GM19438 (cell line): ENCODE measurements around the gene SNX21.

Experiments used
- ATAC-seq: cut with Tn5 transposase; IDR thresholded peaks from one replicate; pipeline ENCODE4 v1.9.1; 2021; ENCODE audit warnings: low read depth; ENCODE audit not compliant: unreplicated experiment

SNX21 gene

DNA sequence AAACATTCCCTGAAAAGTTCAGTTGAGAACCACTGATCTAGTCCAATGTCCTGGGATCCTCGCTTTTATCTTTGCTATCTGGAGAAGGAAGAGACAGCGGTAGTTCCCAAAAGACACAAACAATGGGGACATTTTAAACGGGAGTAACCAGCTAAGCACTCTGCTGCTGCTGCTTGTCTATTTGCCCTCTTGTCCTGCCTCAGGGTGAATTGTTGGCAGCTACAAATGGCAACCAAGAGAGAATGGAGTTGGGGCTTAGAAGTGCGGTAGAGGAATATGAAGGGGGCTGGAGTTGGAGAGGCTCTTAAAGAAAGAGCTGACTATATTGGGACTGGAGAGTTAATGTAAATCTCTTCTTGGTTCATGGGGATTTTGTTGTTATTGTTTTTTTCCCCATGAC is 41.0 kb downstream of the SNX21 start:
- ATAC-seq = no peak

DNA sequence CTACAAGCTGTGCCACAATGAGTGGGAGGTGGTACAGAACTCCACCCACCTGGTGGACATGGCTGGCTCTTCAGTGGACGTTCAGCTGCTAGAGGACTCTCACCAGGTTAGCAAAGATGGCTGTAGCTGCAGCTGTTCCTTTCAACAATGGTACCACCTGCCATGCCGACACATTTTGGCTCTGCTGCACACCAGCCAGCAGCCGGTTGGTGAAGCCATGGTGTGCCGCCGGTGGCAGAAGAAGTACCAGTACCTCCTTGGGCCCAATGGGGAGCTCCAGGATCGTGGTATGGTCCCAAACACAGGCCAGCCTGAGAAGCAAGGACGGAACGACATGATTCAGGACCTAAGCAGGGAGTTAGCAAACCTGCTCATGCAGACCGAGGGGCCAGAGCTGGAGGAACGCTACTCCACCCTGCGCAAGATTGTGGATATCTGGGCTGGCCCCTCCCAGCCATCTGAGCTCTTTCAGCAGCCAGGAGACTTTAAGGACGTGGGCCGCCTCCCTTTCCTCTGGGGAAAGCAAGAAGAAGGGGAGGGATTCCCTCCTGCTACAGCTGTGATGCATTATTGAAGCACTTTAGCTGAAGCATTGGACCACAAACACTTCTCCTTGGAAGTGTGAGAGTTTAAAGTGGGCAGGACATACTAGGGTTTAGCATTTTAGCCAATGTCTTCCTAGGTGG is 44.6 kb downstream of the SNX21 start:
- ATAC-seq = no peak

DNA sequence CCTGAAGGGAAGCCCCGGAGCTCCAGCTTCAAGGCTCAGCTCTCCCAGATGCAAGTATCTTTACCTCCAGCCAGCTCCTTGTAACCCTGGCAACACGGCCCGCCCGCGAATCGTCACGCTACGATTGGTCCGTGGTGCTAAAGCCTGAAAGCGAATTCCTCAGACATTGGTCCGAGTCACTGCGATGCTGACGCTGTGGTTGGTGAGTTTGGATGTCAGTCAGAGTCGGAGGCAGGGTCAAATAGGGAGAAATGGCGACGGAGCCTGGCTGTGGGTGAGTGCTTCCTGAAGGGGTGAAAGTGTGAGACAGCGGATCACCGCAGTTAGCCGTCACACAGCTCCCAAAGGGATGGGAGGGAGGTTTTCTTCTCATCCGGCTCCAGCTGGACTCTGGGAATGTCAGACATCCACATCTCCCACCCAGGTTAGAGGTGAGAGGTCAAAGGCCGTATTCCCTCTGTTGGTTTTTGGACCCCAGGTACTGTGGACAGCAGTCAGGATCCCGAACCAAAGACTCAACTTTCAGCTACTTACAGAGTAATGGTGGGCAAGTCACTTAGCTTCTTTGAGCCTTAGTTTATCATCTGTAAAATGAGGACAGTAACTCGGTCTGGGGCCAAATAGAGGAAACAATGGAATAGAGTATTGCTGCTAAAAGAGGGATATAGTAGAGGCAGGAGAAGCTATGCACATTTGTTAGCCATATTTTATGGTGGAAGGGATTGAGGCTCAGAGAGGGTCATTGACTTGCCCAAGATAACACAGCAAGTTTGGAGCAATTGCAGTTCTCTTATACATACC is 47.6 kb downstream of the SNX21 start, which contains the start of gene ZSWIM1:
Gene ZSWIM1, plus strand, starts transcription at position 240 of the 801 bp plus-strand sequence. CDS start 1,366 bp downstream, outside the sequence.
- peak; percentile 96 for ATAC-seq

DNA sequence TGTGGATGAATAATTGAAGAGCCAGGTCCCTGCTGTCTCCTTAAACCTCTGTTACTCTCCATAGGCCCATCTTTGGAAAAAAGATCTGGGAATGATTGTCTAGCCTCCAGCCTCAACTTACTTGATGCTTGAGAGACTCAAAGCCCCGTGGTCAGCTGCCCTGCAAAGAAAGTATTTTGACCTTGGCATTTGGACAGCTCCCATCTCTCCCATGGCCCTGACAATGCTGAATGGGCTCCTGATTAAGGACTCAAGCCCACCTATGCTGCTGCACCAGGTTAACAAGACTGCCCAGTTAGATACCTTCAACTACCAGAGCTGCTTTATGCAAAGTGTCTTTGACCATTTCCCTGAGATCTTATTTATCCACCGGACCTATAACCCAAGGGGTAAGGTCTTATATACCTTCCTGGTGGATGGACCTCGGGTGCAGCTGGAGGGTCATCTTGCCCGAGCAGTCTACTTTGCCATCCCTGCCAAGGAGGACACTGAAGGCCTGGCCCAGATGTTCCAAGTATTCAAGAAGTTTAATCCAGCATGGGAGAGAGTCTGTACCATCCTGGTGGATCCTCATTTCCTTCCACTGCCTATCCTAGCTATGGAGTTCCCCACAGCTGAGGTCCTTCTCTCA is 49.0 kb downstream of the SNX21 start:
- ATAC-seq = no peak

DNA sequence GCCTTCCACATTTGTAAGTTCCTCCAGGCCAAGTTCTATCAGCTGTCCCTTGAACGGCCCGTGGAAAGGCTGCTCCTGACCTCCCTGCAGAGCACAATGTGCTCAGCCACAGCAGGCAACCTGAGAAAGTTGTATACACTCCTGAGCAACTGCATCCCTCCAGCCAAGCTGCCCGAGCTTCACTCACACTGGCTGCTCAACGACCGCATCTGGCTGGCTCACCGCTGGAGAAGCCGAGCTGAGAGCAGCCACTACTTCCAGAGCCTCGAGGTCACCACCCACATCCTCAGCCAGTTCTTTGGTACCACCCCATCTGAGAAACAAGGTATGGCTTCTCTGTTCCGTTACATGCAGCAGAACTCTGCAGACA is 49.5 kb downstream of the SNX21 start:
- no peak for ATAC-seq

DNA sequence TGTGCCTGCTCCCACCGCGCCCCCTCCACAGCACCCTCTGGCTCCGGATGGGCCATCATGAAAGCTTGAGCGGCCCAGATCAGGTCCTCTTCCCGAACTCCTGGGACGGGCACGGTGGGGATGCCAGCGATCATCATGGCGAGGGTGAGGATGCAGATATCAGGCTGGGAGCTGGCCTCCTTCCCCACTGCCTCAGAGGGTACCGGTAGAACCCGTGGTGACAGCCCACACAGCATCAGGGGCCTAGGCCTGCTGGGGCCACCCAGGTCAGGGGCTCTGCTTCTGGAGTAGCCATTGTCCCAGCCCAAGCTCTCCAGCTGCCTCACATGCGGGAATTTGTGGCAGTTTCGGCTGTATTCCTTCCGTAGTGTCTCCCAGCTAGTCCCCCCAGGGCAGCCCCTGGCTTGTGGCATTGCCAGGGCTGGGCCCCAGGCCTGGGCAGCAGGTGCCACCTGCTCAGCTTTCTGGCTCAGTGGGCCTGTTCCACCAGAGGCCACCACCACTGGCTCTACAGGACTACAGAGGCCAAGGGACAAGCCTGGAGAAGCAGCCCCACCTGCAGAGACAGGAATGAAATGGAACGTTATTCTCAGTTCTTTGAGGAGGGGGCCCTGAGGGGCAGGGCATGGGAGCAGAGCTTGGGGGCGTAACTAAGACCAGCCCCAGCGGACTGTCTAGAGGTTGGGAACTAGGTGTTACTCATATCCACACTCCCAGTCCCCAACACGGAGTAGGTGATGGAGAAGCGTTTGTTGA is 53.2 kb downstream of the SNX21 start:
- no peak for ATAC-seq

DNA sequence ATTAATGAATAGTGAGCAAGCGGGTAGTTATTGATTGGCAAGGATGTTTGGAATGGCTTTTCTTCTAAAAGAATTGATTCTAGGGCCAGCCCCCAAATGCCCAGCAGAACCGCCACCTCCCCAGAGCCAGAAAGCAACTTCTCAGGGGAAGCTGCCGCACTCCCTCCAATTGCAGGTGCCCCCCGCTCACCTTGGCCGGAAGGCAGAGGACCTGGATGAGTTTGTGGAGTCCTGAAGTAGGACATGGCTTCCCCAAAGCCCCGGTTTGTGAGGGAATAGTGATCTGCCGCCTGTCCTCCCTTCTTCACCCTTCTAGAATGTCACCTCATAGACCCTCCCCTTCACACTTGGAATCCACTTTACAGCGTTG is 53.7 kb downstream of the SNX21 start, which contains the start of gene SPATA25:
Gene SPATA25, minus strand, starts transcription at position 277 of the 370 bp plus-strand sequence. Its CDS starts 32 bp downstream, at position 245.
- no peak for ATAC-seq

DNA sequence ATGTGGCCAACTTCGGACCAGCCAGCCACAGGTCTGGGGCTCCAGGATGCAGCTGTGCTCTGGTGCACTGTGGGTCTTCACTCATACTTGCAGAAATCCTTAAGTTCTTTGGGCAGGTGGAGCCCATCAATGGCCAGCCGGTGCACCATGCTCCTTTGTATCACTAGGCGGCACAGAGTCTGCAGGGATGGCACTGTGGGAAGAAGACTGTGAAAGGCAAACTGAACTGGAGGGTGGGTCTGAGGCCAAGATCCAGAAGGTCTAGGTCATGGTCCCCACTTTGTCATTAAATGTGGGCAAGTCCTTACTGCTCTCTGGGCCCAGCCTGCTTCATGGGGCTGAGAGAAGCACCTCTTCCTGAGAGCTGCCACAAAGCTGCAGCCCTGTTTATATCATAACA is 55.1 kb downstream of the SNX21 start:
- no peak for ATAC-seq

DNA sequence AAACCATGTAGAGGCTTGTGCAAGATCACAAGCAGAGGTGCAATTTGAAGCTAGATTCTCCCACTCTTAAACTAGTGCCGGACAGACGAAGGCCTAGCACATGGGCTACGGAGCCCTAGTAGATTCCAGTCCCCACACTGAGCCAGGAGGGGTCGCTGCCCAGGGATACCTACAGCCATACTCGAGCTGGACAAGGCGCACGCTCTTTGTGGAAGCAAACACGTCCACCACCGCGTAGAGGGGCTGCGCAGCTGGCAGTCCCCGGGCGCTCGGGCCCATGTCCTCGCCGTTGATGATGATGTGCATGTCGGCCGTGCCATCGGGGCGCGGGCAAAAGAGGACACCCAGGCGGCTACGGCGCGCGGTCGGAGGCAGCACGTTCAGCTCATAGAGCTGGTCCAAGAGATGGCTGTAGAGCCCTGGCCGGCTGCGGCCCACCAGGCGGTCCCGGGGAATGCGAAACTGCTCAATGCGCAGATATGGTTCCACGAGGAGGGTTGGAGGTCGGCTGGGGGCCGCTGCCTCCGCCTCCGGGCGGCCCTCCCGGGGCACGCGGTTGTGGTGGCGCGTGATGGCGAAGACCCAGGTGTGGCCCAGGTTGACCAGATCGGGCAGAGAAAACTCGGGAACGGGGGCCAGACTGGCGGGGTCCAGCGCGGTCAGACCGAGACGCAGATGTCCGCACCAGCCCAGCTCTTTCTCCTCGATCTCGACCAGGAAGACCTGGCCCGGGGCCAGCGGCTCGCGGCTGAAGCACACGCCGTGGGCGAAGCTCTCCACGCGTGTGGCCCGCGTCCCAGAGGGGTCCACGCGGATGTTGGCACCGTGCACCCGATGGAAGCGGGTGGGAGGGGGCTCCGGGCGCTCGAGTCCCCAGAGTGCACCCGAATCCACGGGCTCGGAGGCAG is 56.7 kb downstream of the SNX21 start:
- peak; percentile 26 for ATAC-seq

DNA sequence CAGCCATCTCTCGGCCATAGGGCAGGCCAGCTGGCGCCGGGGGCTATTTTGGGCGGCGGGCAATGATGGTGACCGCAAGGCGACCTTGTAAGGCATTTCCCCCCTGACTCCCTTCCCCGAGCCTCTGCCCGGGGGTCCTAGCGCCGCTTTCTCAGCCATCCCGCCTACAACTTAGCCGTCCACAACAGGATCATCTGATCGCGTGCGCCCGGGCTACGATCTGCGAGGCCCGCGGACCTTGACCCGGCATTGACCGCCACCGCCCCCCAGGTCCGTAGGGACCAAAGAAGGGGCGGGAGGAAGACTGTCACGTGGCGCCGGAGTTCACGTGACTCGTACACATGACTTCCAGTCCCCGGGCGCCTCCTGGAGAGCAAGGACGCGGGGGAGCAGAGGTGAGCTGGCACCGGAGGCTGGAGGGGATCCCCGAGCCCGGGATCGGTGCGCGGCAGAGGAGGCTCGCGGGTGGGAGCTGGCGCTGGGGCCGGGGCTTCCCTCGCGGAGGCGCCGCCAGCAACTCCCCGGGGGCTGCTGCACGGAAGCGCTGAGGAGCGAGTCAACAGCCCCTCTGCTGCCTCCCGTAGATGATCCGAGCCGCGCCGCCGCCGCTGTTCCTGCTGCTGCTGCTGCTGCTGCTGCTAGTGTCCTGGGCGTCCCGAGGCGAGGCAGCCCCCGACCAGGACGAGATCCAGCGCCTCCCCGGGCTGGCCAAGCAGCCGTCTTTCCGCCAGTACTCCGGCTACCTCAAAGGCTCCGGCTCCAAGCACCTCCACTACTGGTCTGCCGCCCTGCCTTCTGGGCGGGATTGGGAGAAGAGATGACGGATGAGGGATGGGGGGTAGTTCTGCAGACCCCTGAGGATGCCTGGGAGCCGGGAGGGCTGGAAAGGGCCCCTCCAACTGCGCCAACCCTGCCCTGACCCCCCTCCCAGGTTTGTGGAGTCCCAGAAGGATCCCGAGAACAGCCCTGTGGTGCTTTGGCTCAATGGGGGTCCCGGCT is 57.7 kb downstream of the SNX21 start, which contains the start of the genes CTSA and NEURL2:
Gene CTSA, plus strand, starts transcription at position 351 of the 999 bp plus-strand sequence. Its CDS starts 234 bp downstream, at position 585.
Gene NEURL2, minus strand, starts transcription at position 224 of the 999 bp plus-strand sequence. Its CDS starts 217 bp downstream, at position 7.
- ATAC-seq = peak; percentile 58

DNA sequence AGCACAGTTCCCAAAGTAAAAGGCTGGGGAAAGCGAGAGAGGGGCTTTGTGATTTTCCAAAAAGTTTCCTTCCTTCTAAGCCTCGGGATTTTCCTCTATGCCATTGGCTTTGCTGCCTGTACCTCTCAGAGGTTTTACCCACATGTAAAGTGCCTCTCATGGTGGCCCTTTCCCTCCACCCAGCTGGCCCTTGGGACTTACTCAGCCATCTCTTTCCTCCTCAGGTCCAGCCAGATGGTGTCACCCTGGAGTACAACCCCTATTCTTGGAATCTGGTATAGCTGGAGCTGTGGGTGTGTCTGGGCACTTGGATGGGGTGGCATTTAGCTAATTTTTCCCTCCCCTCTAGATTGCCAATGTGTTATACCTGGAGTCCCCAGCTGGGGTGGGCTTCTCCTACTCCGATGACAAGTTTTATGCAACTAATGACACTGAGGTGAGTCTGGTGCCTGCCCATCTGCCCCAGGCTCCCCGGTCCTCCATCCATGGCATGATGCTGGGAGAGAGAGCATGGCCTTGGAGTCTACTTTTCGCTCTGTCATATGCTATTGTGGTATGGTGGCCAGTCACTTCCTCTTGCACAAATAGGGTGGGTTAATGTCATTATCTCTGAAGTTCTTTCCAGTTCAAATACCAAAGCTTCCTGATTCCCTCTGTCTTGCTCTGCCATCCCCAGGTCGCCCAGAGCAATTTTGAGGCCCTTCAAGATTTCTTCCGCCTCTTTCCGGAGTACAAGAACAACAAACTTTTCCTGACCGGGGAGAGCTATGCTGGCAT is 58.6 kb downstream of the SNX21 start:
- no peak for ATAC-seq
